ENCODE measurements around the gene DKK3.

DNA sequence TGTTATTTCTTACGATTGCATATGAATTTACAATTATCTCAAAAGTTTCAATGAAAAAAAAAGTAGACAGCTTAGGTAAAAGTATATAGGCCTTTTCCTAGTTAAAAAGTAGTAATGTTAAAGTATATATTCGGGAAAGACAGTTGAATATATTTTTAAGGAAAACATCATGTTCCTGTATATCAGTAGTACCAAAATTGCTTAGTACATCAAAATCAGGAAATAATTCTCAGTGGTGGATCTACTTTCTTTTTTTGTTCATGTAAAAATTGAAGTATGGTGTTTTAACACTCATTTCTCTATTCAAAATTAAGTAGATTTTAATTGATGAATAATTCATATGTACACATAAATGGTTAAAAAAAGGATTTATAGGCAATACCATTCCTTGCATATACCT lies 92.8 kb downstream of the DKK3 start:
- TF ChIP-seq CTCF (IDR thresholded peaks at IDR 0.05; ENCODE audit: insufficient read depth, low read length, poor library complexity, severe bottlenecking) (no peak), EZH2phosphoT487 (conservative IDR thresholded peaks at IDR 0.05; ENCODE audit: low read length) (no peak)
